ENCODE results near the gene GAGE12J. TPM values are rescaled to one million over a fixed set of nuclear protein-coding genes. Genes with fewer than 3 reads are reported as not detected.
"Not testable (repeated sequence)": the region's sequence is repeated elsewhere in the genome, so short reads cannot be mapped to it uniquely, and the experiment has no call there.

The GAGE12J gene
- total RNA-seq, 1 experiment from 2014 or later, result not detected

- DNase-seq (ENCODE audit: low read depth); in situ Hi-C loops (cut with HindIII; ENCODE audit: low pct_unique_long_range_greater_than_20kb, low sequenced_read_pairs): not testable (repeated sequence)
These were observed 14.1 kb upstream of the GAGE12J start for GRCh38 chrX:49307775-49308174.

- in situ Hi-C loops (cut with HindIII; ENCODE audit: low pct_unique_long_range_greater_than_20kb, low sequenced_read_pairs), result no loop called here
- no peak for DNase-seq (ENCODE audit: low read depth)
These were observed 13.1 kb upstream of the GAGE12J start for GRCh38 chrX:49308604-49309269.

- no peak for DNase-seq (ENCODE audit: low read depth)
- in situ Hi-C loops (cut with HindIII; ENCODE audit: low pct_unique_long_range_greater_than_20kb, low sequenced_read_pairs), result no loop called here
These were observed 12.3 kb upstream of the GAGE12J start for GRCh38 chrX:49309401-49309981.

GRCh38 chrX:49310371-49310770 is 11.5 kb upstream of the GAGE12J start:
- DNase-seq (ENCODE audit: low read depth), result no peak
- in situ Hi-C loops (cut with HindIII; ENCODE audit: low pct_unique_long_range_greater_than_20kb, low sequenced_read_pairs), result no loop called here

GRCh38 chrX:49312176-49312575 is 9.7 kb upstream of the GAGE12J start:
- in situ Hi-C loops (cut with HindIII; ENCODE audit: low pct_unique_long_range_greater_than_20kb, low sequenced_read_pairs), result no loop called here
- no peak for DNase-seq (ENCODE audit: low read depth)

- in situ Hi-C loops (cut with HindIII; ENCODE audit: low pct_unique_long_range_greater_than_20kb, low sequenced_read_pairs), result no loop called here
- DNase-seq (ENCODE audit: low read depth), result no peak
These were observed 5.8 kb upstream of the GAGE12J start for GRCh38 chrX:49316085-49316484.

GRCh38 chrX:49322266-49322665 is 429 bp downstream of the GAGE12J start:
- DNase-seq (ENCODE audit: low read depth); in situ Hi-C loops (cut with HindIII; ENCODE audit: low pct_unique_long_range_greater_than_20kb, low sequenced_read_pairs): not testable (repeated sequence)

- in situ Hi-C loops (cut with HindIII; ENCODE audit: low pct_unique_long_range_greater_than_20kb, low sequenced_read_pairs); DNase-seq (ENCODE audit: low read depth): not testable (repeated sequence)
These were observed 1.9 kb downstream of the GAGE12J start for GRCh38 chrX:49323735-49324134.

- in situ Hi-C loops (cut with HindIII; ENCODE audit: low pct_unique_long_range_greater_than_20kb, low sequenced_read_pairs); DNase-seq (ENCODE audit: low read depth): not testable (repeated sequence)
These were observed 8.6 kb downstream of the GAGE12J start for GRCh38 chrX:49330421-49330820.

- in situ Hi-C loops (cut with HindIII; ENCODE audit: low pct_unique_long_range_greater_than_20kb, low sequenced_read_pairs); DNase-seq (ENCODE audit: low read depth): not testable (repeated sequence)
These were observed 9.4 kb downstream of the GAGE12J start, which contains the start of gene GAGE13 for GRCh38 chrX:49331282-49331681. TSS of gene GAGE13 (plus strand) at chrX:49331582. CDS start at chrX:49332738, 1,156 bp downstream.

GRCh38 chrX:49331841-49332240 is 10.0 kb downstream of the GAGE12J start:
- DNase-seq (ENCODE audit: low read depth); in situ Hi-C loops (cut with HindIII; ENCODE audit: low pct_unique_long_range_greater_than_20kb, low sequenced_read_pairs): not testable (repeated sequence)

GRCh38 chrX:49341449-49341848 is 19.6 kb downstream of the GAGE12J start:
- in situ Hi-C loops (cut with HindIII; ENCODE audit: low pct_unique_long_range_greater_than_20kb, low sequenced_read_pairs); DNase-seq (ENCODE audit: low read depth): not testable (repeated sequence)

- in situ Hi-C loops (cut with HindIII; ENCODE audit: low pct_unique_long_range_greater_than_20kb, low sequenced_read_pairs); DNase-seq (ENCODE audit: low read depth): not testable (repeated sequence)
These were observed 22.8 kb downstream of the GAGE12J start for GRCh38 chrX:49344496-49345175.

GRCh38 chrX:49345402-49345801 is 23.6 kb downstream of the GAGE12J start:
- in situ Hi-C loops (cut with HindIII; ENCODE audit: low pct_unique_long_range_greater_than_20kb, low sequenced_read_pairs), result not testable (repeated sequence)

GRCh38 chrX:49346150-49346549 is 24.3 kb downstream of the GAGE12J start:
- DNase-seq (ENCODE audit: low read depth); in situ Hi-C loops (cut with HindIII; ENCODE audit: low pct_unique_long_range_greater_than_20kb, low sequenced_read_pairs): not testable (repeated sequence)

More at GRCh38 chrX:49345402-49345801, 23.6 kb downstream of the GAGE12J start:
- not testable (repeated sequence) for DNase-seq (ENCODE audit: low read depth)

Other genes starting within 250 kb of the GAGE12J start
- 1.9 and 4.4 TPM in 2 replicates for gene PRAF2, start 248.0 kb upstream of the GAGE12J start, total RNA-seq (2014; rRNA removed; shearing (Covaris generic); ENCODE audit: low replicate concordance)
- 22.3 and 34.1 TPM in 2 replicates for gene WDR45, start 242.2 kb upstream of the GAGE12J start, total RNA-seq (2014; rRNA removed; shearing (Covaris generic); ENCODE audit: low replicate concordance)
- gene GPKOW, start 198.3 kb upstream of the GAGE12J start, total RNA-seq (2014; rRNA removed; shearing (Covaris generic); ENCODE audit: low replicate concordance), result 32.6 and 46.4 TPM in 2 replicates
- gene MAGIX, start 159.3 kb upstream of the GAGE12J start, total RNA-seq (2014; rRNA removed; shearing (Covaris generic); ENCODE audit: low replicate concordance), result 1.7 and 7.6 TPM in 2 replicates
- gene PLP2, start 150.1 kb upstream of the GAGE12J start, total RNA-seq (2014; rRNA removed; shearing (Covaris generic); ENCODE audit: low replicate concordance), result 72.9 and 86.3 TPM in 2 replicates
- gene PRICKLE3, start 135.7 kb upstream of the GAGE12J start, total RNA-seq (2014; rRNA removed; shearing (Covaris generic); ENCODE audit: low replicate concordance), result 6.1 and 55.0 TPM in 2 replicates
- not detected in 2 replicates for gene SYP, start 121.8 kb upstream of the GAGE12J start, total RNA-seq (2014; rRNA removed; shearing (Covaris generic); ENCODE audit: low replicate concordance)
- gene CACNA1F, start 88.7 kb upstream of the GAGE12J start, total RNA-seq (2014; rRNA removed; shearing (Covaris generic); ENCODE audit: low replicate concordance), result not detected in 2 replicates
- 42.4 and 58.4 TPM in 2 replicates for gene CCDC22, start 86.6 kb upstream of the GAGE12J start, total RNA-seq (2014; rRNA removed; shearing (Covaris generic); ENCODE audit: low replicate concordance)
- gene FOXP3, start 57.3 kb upstream of the GAGE12J start, total RNA-seq (2014; rRNA removed; shearing (Covaris generic); ENCODE audit: low replicate concordance), result not detected in 2 replicates
- gene PPP1R3F, start 52.2 kb upstream of the GAGE12J start, total RNA-seq (2014; rRNA removed; shearing (Covaris generic); ENCODE audit: low replicate concordance), result 14.4 and 18.5 TPM in 2 replicates
- not detected in 2 replicates for gene GAGE10, start 18.4 kb upstream of the GAGE12J start, total RNA-seq (2014; rRNA removed; shearing (Covaris generic); ENCODE audit: low replicate concordance)
- gene GAGE13, start 9.5 kb downstream of the GAGE12J start, total RNA-seq (2014; rRNA removed; shearing (Covaris generic); ENCODE audit: low replicate concordance), result not detected in 2 replicates
- gene GAGE12C, start 210.1 kb downstream of the GAGE12J start, total RNA-seq (2014; rRNA removed; shearing (Covaris generic); ENCODE audit: low replicate concordance), result not detected in 2 replicates
- gene GAGE12D, start 219.7 kb downstream of the GAGE12J start, total RNA-seq (2014; rRNA removed; shearing (Covaris generic); ENCODE audit: low replicate concordance), result not detected in 2 replicates
- gene GAGE12E, start 229.3 kb downstream of the GAGE12J start, total RNA-seq (2014; rRNA removed; shearing (Covaris generic); ENCODE audit: low replicate concordance), result not detected in 2 replicates
- not detected in 2 replicates for gene GAGE12F, start 238.8 kb downstream of the GAGE12J start, total RNA-seq (2014; rRNA removed; shearing (Covaris generic); ENCODE audit: low replicate concordance)
- gene GAGE12G, start 248.4 kb downstream of the GAGE12J start, total RNA-seq (2014; rRNA removed; shearing (Covaris generic); ENCODE audit: low replicate concordance), result not detected in 2 replicates

Data from Caki2 (cell line).